ENCODE results near the gene DLL1. TPM values are rescaled to one million over a fixed set of nuclear protein-coding genes. Genes with fewer than 3 reads are reported as not detected.

Gene DLL1
- total and polyA plus RNA-seq, 10 donors = 12.6 to 119 (median 62.8) TPM

GRCh38 chr6:170270984-170271593 lies 19.8 kb downstream of the DLL1 start:
- Histone ChIP-seq H3K9me3 (no peaks in the 10 kb centered on the region), H3K36me3 (no peaks in the 10 kb centered on the region), H3K27me3 (replicated peaks in 1 of 7) (peaks cover 0 to 57% (median 0%) of the 10 kb centered on the region in 7 donors), H3K4me1 (peaks cover 18 to 74% (median 49%) of the 10 kb centered on the region in 6 donors), H3K27ac (peak overlapping the region in 5 of 8 donors; percentile 51 to 81 (median 76)), H3K4me3 (peak overlapping the region in 4 of 8 donors; percentile 29 to 66 (median 36))
- no peak for TF ChIP-seq POLR2AphosphoS5 (IDR thresholded peaks at IDR 0.05)
- no peak for TF ChIP-seq POLR2A (IDR thresholded peaks at IDR 0.05)
- TF ChIP-seq CTCF (IDR thresholded peaks at IDR 0.05 in 8 of 11, conservative IDR thresholded peaks at IDR 0.05 in 3 of 11) = no peak
- 92 to 98% (median 95%) methylated on average over 16 to 19 of the region's 19 CpGs for WGBS, 5 donors
- peak; percentile 69 for DNase-seq
- intact Hi-C loops (cut with DNase I; ENCODE audit: low total_unique reads) = no loop called here

- H3K27me3 ChIP-seq (replicated peaks in 1 of 7) = peaks cover 0 to 46% (median 0%) of the 10 kb centered on the region in 7 donors
- no peak overlapping the region for H3K4me3 ChIP-seq
- DNase-seq = no peak
- intact Hi-C loops (cut with DNase I; ENCODE audit: low total_unique reads) = no loop called here
- WGBS, 5 donors = 75 to 88% (median 83%) methylated on average over 17 of the region's 17 CpGs
- peak overlapping the region in 5 of 8 donors; percentile 17 to 58 (median 45) for H3K27ac ChIP-seq
- H3K9me3 ChIP-seq = no peaks in the 10 kb centered on the region
- H3K36me3 ChIP-seq = no peaks in the 10 kb centered on the region
- TF ChIP-seq CTCF (IDR thresholded peaks at IDR 0.05 in 8 of 11, conservative IDR thresholded peaks at IDR 0.05 in 3 of 11) (no peak), POLR2AphosphoS5 (IDR thresholded peaks at IDR 0.05) (no peak), POLR2A (IDR thresholded peaks at IDR 0.05) (no peak)
- H3K4me1 ChIP-seq = peaks cover 12 to 69% (median 43%) of the 10 kb centered on the region in 6 donors
Observed at GRCh38 chr6:170269846-170270541, 20.9 kb downstream of the DLL1 start.

- no peak for DNase-seq
Observed at GRCh38 chr6:170269151-170269845, 21.6 kb downstream of the DLL1 start.

GRCh38 chr6:170268216-170269129 lies 22.4 kb downstream of the DLL1 start:
- Histone ChIP-seq H3K4me3 (no peak overlapping the region), H3K36me3 (no peaks in the 10 kb centered on the region), H3K27ac (peak overlapping the region in 2 of 8 donors; percentile 35 to 45), H3K4me1 (peaks cover 2 to 54% (median 31%) of the 10 kb centered on the region in 6 donors), H3K9me3 (no peaks in the 10 kb centered on the region), H3K27me3 (replicated peaks in 1 of 7) (peaks cover 0 to 37% (median 3%) of the 10 kb centered on the region in 7 donors)
- intact Hi-C loops (cut with DNase I; ENCODE audit: low total_unique reads) = no loop called here
- WGBS, 5 donors = 84 to 94% (median 91%) methylated on average over 17 to 22 of the region's 22 CpGs
- TF ChIP-seq CTCF (IDR thresholded peaks at IDR 0.05 in 8 of 11, conservative IDR thresholded peaks at IDR 0.05 in 3 of 11) (no peak), POLR2AphosphoS5 (IDR thresholded peaks at IDR 0.05) (no peak), POLR2A (IDR thresholded peaks at IDR 0.05) (no peak)
- DNase-seq = no peak

More at GRCh38 chr6:170269151-170269845, 21.6 kb downstream of the DLL1 start:
- H3K4me3 ChIP-seq = no peak overlapping the region
- peaks cover 0 to 39% (median 0%) of the 10 kb centered on the region in 7 donors for H3K27me3 ChIP-seq (replicated peaks in 1 of 7)
- H3K36me3 ChIP-seq = no peaks in the 10 kb centered on the region
- TF ChIP-seq POLR2AphosphoS5 (IDR thresholded peaks at IDR 0.05) (peak in 1 of 3 donors; percentile 16), POLR2A (IDR thresholded peaks at IDR 0.05) (no peak)
- H3K4me1 ChIP-seq = peaks cover 7 to 63% (median 36%) of the 10 kb centered on the region in 6 donors
- peak overlapping the region in 5 of 8 donors; percentile 17 to 58 (median 45) for H3K27ac ChIP-seq
- H3K9me3 ChIP-seq = no peaks in the 10 kb centered on the region
- WGBS, 5 donors = 83 to 95% (median 86%) methylated on average over 18 to 22 of the region's 22 CpGs
- intact Hi-C loops (cut with DNase I; ENCODE audit: low total_unique reads) = no loop called here

Measured in spleen (tissue), 11 donors.